Psoas muscle (tissue), 8 donors: ENCODE measurements around the gene IZUMO1. TPM values are rescaled to one million over a fixed set of nuclear protein-coding genes. Genes with fewer than 3 reads are reported as not detected.
A peak's percentile ranks its signal among the peaks of the same experiment; 100 is the strongest.

Experiments used
- ATAC-seq, 4 donors: fragments of 200-7000 bp; cut with Tn5 transposase; one replicate each; pipeline ENCODE4 v1.9.1; 2020; ENCODE audit warnings: moderate library complexity in 3 of 4, mild to moderate bottlenecking in 2 of 4
- DNase-seq, 2 donors: peaks; one replicate each; pipeline ENCODE4 v3.0.0-alpha.2; 2020
- H3K27ac ChIP-seq: fragments of 200-600 bp; one replicate; pipeline ENCODE4 v1.8.0; 2022
- H3K27me3 ChIP-seq, 3 donors: fragments of 200-600 bp in 1 of 3; one replicate each; pipeline versions ENCODE4 v1.6.1 to v1.8.0; 2013 to 2022; ENCODE audit warnings: low read length in 2 of 3, mild to moderate bottlenecking in 2 of 3, moderate library complexity in 1 of 3; ENCODE audit not compliant: insufficient read depth in 3 of 3
- H3K36me3 ChIP-seq, 2 donors: fragments of 200-600 bp in 1 of 2; one replicate each; pipeline versions ENCODE4 v1.6.1 to v1.8.0; 2013 to 2022; ENCODE audit warnings: low read depth in 1 of 2, mild to moderate bottlenecking in 1 of 2, moderate library complexity in 1 of 2; ENCODE audit not compliant: insufficient read depth in 1 of 2
- H3K4me1 ChIP-seq: fragments of 200-600 bp; one replicate; pipeline ENCODE4 v1.8.0; 2022
- H3K4me3 ChIP-seq: fragments of 200-600 bp; one replicate; pipeline ENCODE4 v1.8.0; 2022; ENCODE audit warnings: mild to moderate bottlenecking
- H3K9me3 ChIP-seq: fragments of 200-600 bp; one replicate; pipeline ENCODE4 v1.8.0; 2022
- CTCF ChIP-seq: fragments of 200-600 bp; IDR thresholded peaks from one replicate; pipeline ENCODE4 v1.8.0; 2022; ENCODE audit warnings: antibody characterized with exemption
- WGBS, 3 donors: extraction: QIAGEN DNeasy Blood & Tissue Kit; methylation state at CpG; one replicate each; pipeline versions ENCODE4 v1.1.6 to v1.1.7; 2013; 5-methylcytosine and 5-hydroxymethylcytosine counted together
- intact Hi-C, 2 donors: fragments of 100-400 bp; cut with DNase I; formaldehyde crosslinking; loops; one replicate each; pipeline versions ENCODE4 v1.11.0 to v1.14.2; 2022
- polyA plus RNA-seq, 3 donors: library from polyadenylated mRNA; stranded (reverse); fragments of 200-250 nt; gene quantifications; one replicate each; pipeline ENCODE4 v1.2.3, GENCODE V29; 2013
- total RNA-seq, 4 donors: library from RNA; stranded (reverse); fragmentation: NEBNext Ultra II Directional in 2 of 4; extraction: Animal tissue kit (Norgen Biotek cat#: 25700) in 2 of 4; gene quantifications; one replicate each; pipeline versions ENCODE4 v1.2.1 to v1.2.4, GENCODE V29; 2021 to 2023
- donor health status: healthy with polysubstance abuse.
- donor health status: DM: no; HTN: no; CAD: no; lungs with moderate emphysema.
- donor health status: Bipolar disorder and iron deficiency.
- donor health status: healthy.
- donor health status: DM: yes; HTN: yes; CAD: no.
- donor health status: DM: no; HTN: no; CAD: no.
- donor health status: DM: no; HTN: no; CAD: no.
- donor health status: DM: yes; HTN: yes; CAD: no.

IZUMO1 gene
- total and polyA plus RNA-seq, 7 donors, result 0.18 to 0.76 (median 0.36) TPM; not detected in 2

- TF ChIP-seq CTCF, result no peak
- DNase-seq (peak in 1 of 2 donors; percentile 53), ATAC-seq (no peak)
- peaks cover 0 to 17% of the 10 kb centered on the region in 2 donors for H3K36me3 ChIP-seq
- no peaks in the 10 kb centered on the region for H3K9me3 ChIP-seq
- H3K27me3 ChIP-seq, result no peaks in the 10 kb centered on the region
- intact Hi-C loops, result loop anchor here in 1 of 2 donors (5.0 kb wide), 1 partner anchor 36 kb away; no protein-coding TSS in a partner anchor
- peak overlapping the region; percentile 78 for H3K4me3 ChIP-seq
- H3K4me1 ChIP-seq, result peaks cover 35% of the 10 kb centered on the region
- H3K27ac ChIP-seq, result peak overlapping the region; percentile 91
- WGBS, 3 donors, result 43 to 48% (median 46%) methylated on average over 24 to 25 of the region's 25 CpGs
Measured at GRCh38 chr19:48713041-48713863, 33.5 kb downstream of the IZUMO1 start.

GRCh38 chr19:48711106-48711662, 35.5 kb downstream of the IZUMO1 start:
- Histone ChIP-seq H3K27me3 (no peaks in the 10 kb centered on the region), H3K4me3 (no peak overlapping the region), H3K4me1 (peaks cover 21% of the 10 kb centered on the region), H3K27ac (no peak overlapping the region), H3K9me3 (no peaks in the 10 kb centered on the region), H3K36me3 (peaks cover 0 to 17% of the 10 kb centered on the region in 2 donors)
- intact Hi-C loops, result loop anchor here in 1 of 2 donors (5.0 kb wide), 1 partner anchor 34 kb away; no protein-coding TSS in a partner anchor
- WGBS, 3 donors, result 51 to 65% (median 61%) methylated on average over 4 of the region's 4 CpGs
- ATAC-seq (no peak), DNase-seq (no peak)
- TF ChIP-seq CTCF, result no peak

GRCh38 chr19:48708471-48708870, 38.2 kb downstream of the IZUMO1 start:
- DNase-seq (no peak), ATAC-seq (peak in 1 of 4 donors; percentile 21)
- H3K9me3 ChIP-seq, result no peaks in the 10 kb centered on the region
- TF ChIP-seq CTCF, result no peak
- H3K4me1 ChIP-seq, result peaks cover 5% of the 10 kb centered on the region
- intact Hi-C loops, result loop anchor here in 1 of 2 donors (5.0 kb wide), 1 partner anchor 56 kb away; no protein-coding TSS in a partner anchor
- H3K4me3 ChIP-seq, result no peak overlapping the region
- peaks cover 0 to 14% of the 10 kb centered on the region in 2 donors for H3K36me3 ChIP-seq
- no peak overlapping the region for H3K27ac ChIP-seq
- no peaks in the 10 kb centered on the region for H3K27me3 ChIP-seq
- 34 to 46% (median 45%) methylated on average over 11 of the region's 11 CpGs for WGBS, 3 donors

- intact Hi-C loops, result loop anchor here in 1 of 2 donors (5.0 kb wide), 1 partner anchor 53 kb away; no protein-coding TSS in a partner anchor
- no peak for DNase-seq
- Histone ChIP-seq H3K36me3 (no peaks in the 10 kb centered on the region), H3K27me3 (no peaks in the 10 kb centered on the region), H3K9me3 (no peaks in the 10 kb centered on the region), H3K4me3 (no peak overlapping the region), H3K27ac (no peak overlapping the region), H3K4me1 (no peaks in the 10 kb centered on the region)
- WGBS, 3 donors, result 47 to 60% (median 47%) methylated on average over 2 of the region's 2 CpGs
- no peak for TF ChIP-seq CTCF
- no peak for ATAC-seq
Measured at GRCh38 chr19:48705431-48705830, 41.3 kb downstream of the IZUMO1 start.
